HL-60 (cell line): ENCODE data around the gene ABHD2.
"Not testable (repeated sequence)": the region's sequence is repeated elsewhere in the genome, so short reads cannot be mapped to it uniquely, and the experiment has no call there.

Source experiments
- DNase-seq, 2 experiments: peaks; one replicate each; pipeline ENCODE4 v3.0.0-alpha.2; 2010 to 2020; ENCODE audit warnings: low read depth in 1 of 2, low spot score in 1 of 2
- H3K27ac ChIP-seq: fragments of 250-450 bp; sonication (Bioruptor Pico); replicated peaks from 2 replicates; pipeline ENCODE4 v1.5.1; 2020; ENCODE audit warnings: mild to moderate bottlenecking, moderate library complexity
- H3K27me3 ChIP-seq: fragments of 250-450 bp; sonication (Bioruptor Pico); 2 replicates; pipeline ENCODE4 v1.5.1; 2021; ENCODE audit warnings: mild to moderate bottlenecking, moderate library complexity; ENCODE audit not compliant: insufficient read depth, poor library complexity, severe bottlenecking
- H3K4me3 ChIP-seq: replicated peaks from 2 replicates; pipeline ENCODE4 v1.5.1; 2011; ENCODE audit warnings: mild to moderate bottlenecking, control low read depth, low read length; ENCODE audit not compliant: insufficient read depth
- GABPA ChIP-seq: IDR thresholded peaks from 2 replicates; pipeline ENCODE4 v1.6.1; 2012; ENCODE audit warnings: low read depth
- POLR2AphosphoS5 ChIP-seq: IDR thresholded peaks from 2 replicates; pipeline ENCODE4 v1.6.1; 2012; ENCODE audit warnings: low read depth
- SPI1 ChIP-seq: IDR thresholded peaks from 2 replicates; pipeline ENCODE4 v1.6.1; 2012; ENCODE audit warnings: low read depth, mild to moderate bottlenecking, borderline replicate concordance
- TF ChIP-seq, protein P1 (sequence below): IDR thresholded peaks from one replicate; pipeline ENCODE4 v1.5.1; 2011; ENCODE audit warnings: low read length, control low read depth, inconsistent platforms; ENCODE audit not compliant: insufficient read depth
- TF ChIP-seq, protein P2 (sequence below): IDR thresholded peaks from 2 replicates; pipeline ENCODE4 v1.6.1; 2012; ENCODE audit warnings: low read depth; ENCODE audit not compliant: insufficient replicate concordance

The ABHD2 gene

GRCh38 chr15:89130201-89130600 lies 41.9 kb downstream of the ABHD2 start:
- no peak for DNase-seq
- Histone ChIP-seq H3K4me3 (no peak overlapping the region), H3K27ac (peak overlapping the region; percentile 80), H3K27me3 (no peaks in the 10 kb centered on the region)
- TF ChIP-seq POLR2AphosphoS5 (no peak), SPI1 (no peak), GABPA (no peak)
- TF ChIP-seq, protein P1, sequence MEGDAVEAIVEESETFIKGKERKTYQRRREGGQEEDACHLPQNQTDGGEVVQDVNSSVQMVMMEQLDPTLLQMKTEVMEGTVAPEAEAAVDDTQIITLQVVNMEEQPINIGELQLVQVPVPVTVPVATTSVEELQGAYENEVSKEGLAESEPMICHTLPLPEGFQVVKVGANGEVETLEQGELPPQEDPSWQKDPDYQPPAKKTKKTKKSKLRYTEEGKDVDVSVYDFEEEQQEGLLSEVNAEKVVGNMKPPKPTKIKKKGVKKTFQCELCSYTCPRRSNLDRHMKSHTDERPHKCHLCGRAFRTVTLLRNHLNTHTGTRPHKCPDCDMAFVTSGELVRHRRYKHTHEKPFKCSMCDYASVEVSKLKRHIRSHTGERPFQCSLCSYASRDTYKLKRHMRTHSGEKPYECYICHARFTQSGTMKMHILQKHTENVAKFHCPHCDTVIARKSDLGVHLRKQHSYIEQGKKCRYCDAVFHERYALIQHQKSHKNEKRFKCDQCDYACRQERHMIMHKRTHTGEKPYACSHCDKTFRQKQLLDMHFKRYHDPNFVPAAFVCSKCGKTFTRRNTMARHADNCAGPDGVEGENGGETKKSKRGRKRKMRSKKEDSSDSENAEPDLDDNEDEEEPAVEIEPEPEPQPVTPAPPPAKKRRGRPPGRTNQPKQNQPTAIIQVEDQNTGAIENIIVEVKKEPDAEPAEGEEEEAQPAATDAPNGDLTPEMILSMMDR, result no peak
- TF ChIP-seq, protein P2, sequence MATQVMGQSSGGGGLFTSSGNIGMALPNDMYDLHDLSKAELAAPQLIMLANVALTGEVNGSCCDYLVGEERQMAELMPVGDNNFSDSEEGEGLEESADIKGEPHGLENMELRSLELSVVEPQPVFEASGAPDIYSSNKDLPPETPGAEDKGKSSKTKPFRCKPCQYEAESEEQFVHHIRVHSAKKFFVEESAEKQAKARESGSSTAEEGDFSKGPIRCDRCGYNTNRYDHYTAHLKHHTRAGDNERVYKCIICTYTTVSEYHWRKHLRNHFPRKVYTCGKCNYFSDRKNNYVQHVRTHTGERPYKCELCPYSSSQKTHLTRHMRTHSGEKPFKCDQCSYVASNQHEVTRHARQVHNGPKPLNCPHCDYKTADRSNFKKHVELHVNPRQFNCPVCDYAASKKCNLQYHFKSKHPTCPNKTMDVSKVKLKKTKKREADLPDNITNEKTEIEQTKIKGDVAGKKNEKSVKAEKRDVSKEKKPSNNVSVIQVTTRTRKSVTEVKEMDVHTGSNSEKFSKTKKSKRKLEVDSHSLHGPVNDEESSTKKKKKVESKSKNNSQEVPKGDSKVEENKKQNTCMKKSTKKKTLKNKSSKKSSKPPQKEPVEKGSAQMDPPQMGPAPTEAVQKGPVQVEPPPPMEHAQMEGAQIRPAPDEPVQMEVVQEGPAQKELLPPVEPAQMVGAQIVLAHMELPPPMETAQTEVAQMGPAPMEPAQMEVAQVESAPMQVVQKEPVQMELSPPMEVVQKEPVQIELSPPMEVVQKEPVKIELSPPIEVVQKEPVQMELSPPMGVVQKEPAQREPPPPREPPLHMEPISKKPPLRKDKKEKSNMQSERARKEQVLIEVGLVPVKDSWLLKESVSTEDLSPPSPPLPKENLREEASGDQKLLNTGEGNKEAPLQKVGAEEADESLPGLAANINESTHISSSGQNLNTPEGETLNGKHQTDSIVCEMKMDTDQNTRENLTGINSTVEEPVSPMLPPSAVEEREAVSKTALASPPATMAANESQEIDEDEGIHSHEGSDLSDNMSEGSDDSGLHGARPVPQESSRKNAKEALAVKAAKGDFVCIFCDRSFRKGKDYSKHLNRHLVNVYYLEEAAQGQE, result no peak

DNA sequence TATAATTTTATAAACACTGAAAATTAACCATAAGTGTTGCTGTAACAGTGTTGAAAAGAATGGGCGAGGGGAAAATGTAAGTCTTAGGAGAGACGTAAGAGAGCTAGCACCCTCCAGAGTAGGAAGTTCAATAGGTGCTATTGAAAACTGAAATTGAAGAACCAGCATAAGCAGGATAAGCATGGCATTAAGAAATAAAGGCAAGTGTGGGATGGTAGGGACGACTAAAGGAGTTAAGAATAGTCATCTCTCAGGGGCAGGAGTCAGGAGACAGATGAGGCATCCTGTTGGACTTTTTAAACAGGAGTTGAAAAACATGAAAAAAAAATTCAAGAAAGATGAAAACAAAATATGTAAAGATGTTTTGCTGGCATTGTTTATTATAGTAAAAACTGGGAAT lies 43.5 kb downstream of the ABHD2 start:
- peak overlapping the region; percentile 80 for H3K27ac ChIP-seq
- H3K4me3 ChIP-seq, result no peak overlapping the region
- TF ChIP-seq POLR2AphosphoS5, result no peak
- no peak for TF ChIP-seq SPI1
- TF ChIP-seq, protein P2, result no peak
- TF ChIP-seq GABPA, result no peak
- TF ChIP-seq, protein P1, result no peak
- H3K27me3 ChIP-seq, result no peaks in the 10 kb centered on the region
- DNase-seq, result no peak

- Histone ChIP-seq H3K27ac (peak overlapping the region; percentile 80), H3K4me3 (no peak overlapping the region), H3K27me3 (no peaks in the 10 kb centered on the region)
- TF ChIP-seq, protein P1, result no peak
- TF ChIP-seq, protein P2, result no peak
- TF ChIP-seq POLR2AphosphoS5 (peak; percentile 80), SPI1 (peak; percentile 68; the same call in 1 of the 2 replicates), GABPA (no peak)
- peak; percentile 51 to 94 for DNase-seq
Measured at GRCh38 chr15:89132611-89133507, 44.6 kb downstream of the ABHD2 start.

GRCh38 chr15:89135387-89136077 lies 47.3 kb downstream of the ABHD2 start:
- not testable (repeated sequence) for H3K27me3 ChIP-seq, H3K4me3 ChIP-seq
- peak overlapping the region; percentile 57 for H3K27ac ChIP-seq
- DNase-seq, result peak; percentile 35 to 54
